HepG2 (cell line): ENCODE data around the gene AIP. TPM values are rescaled to one million over a fixed set of nuclear protein-coding genes. Genes with fewer than 3 reads are reported as not detected.

Experiments used
- ATAC-seq: fragments of 200-7000 bp; cut with Tn5 transposase; 3 replicates; pipeline ENCODE4 v1.9.1; 2020; ENCODE audit warnings: mild to moderate bottlenecking, moderate library complexity
- BruUV-seq: library from RNA; stranded (reverse); fragments of 400-500 nt; replicated peaks from 2 replicates; lab custom pipeline; 2021; lab: Mats Ljungman, UMichigan
- CTCF ChIA-PET: fragments of 300-600 bp; formaldehyde crosslinking; extraction: SDS; loops from one replicate; lab custom pipeline; 2021; ENCODE audit warnings: low total read pairs, inconsistent platforms, low intra/inter-chr PET ratio; lab: Yijun Ruan, JAX
- POLR2A ChIA-PET: fragments of 350-600 bp; sonication (Branson Sonifier 250); formaldehyde crosslinking; loops from one replicate; lab custom pipeline; 2020; ENCODE audit warnings: antibody characterized with exemption, inconsistent platforms; lab: Yijun Ruan, JAX
- DNase-seq: peaks from one replicate; pipeline ENCODE4 v3.0.0-alpha.2; 2015; ENCODE audit warnings: low spot score
- FAIRE-seq: peaks from 3 replicates; lab custom pipeline; 2011; peaks lifted over from hg19 to GRCh38; lab: Jason Lieb, UNC
- H2AFZ ChIP-seq: one replicate; pipeline ENCODE4 v1.6.1; 2011; ENCODE audit warnings: low read length, inconsistent platforms
- H3K27ac ChIP-seq: fragments of 300-600 bp; 3 replicates; pipeline ENCODE4 v1.8.0; 2011; ENCODE audit warnings: mixed run types, mild to moderate bottlenecking, mixed read lengths, low read length, inconsistent platforms; ENCODE audit not compliant: insufficient read depth; ENCODE audit errors: extremely low read length
- H3K27me3 ChIP-seq, 2 experiments: fragments of 200-600 bp in 1 of 2; 2 replicates in 1 of 2; 3 replicates in 1 of 2; pipeline versions ENCODE4 v1.6.0 to v1.8.0; 2011; ENCODE audit warnings: low read length in 2 of 2, mild to moderate bottlenecking in 2 of 2, moderate library complexity in 2 of 2, inconsistent platforms in 1 of 2; ENCODE audit not compliant: insufficient read depth in 2 of 2, control insufficient read depth in 1 of 2
- H3K36me3 ChIP-seq, 2 experiments: fragments of 200-600 bp in 1 of 2; replicated peaks in 1 of 2; 2 replicates in 1 of 2; 3 replicates in 1 of 2; pipeline versions ENCODE4 v1.5.1 to v1.8.0; 2011; ENCODE audit warnings: low read length in 2 of 2, inconsistent platforms in 1 of 2; ENCODE audit not compliant: insufficient read depth in 2 of 2, control insufficient read depth in 1 of 2
- H3K4me1 ChIP-seq: 2 replicates; pipeline ENCODE4 v1.5.1; 2012; ENCODE audit warnings: low read length, inconsistent platforms; ENCODE audit not compliant: insufficient read depth
- H3K4me2 ChIP-seq: 2 replicates; pipeline ENCODE4 v1.6.0; 2011; ENCODE audit warnings: low read depth, low read length, inconsistent platforms
- H3K4me3 ChIP-seq, 3 experiments: fragments of 200-600 bp in 1 of 3; sonication (generic), shearing (Covaris generic) in 1 of 3; replicated peaks in 1 of 3; 2 replicates each; pipeline ENCODE4 v1.5.1; 2011 to 2016; ENCODE audit warnings: low read length in 3 of 3, inconsistent platforms in 2 of 3, low read depth in 2 of 3, mild to moderate bottlenecking in 2 of 3, control low read depth in 1 of 3, mixed read lengths in 1 of 3; ENCODE audit not compliant: insufficient read depth in 1 of 3
- H3K79me2 ChIP-seq: one replicate; pipeline ENCODE4 v1.6.1; 2011; ENCODE audit warnings: low read length, inconsistent platforms; ENCODE audit not compliant: insufficient read depth
- H3K9ac ChIP-seq: 2 replicates; pipeline ENCODE4 v1.6.0; 2011; ENCODE audit warnings: mild to moderate bottlenecking, low read depth, low read length, inconsistent platforms; ENCODE audit not compliant: insufficient read depth
- H3K9me3 ChIP-seq: 2 replicates; pipeline ENCODE4 v1.5.1; 2012; ENCODE audit warnings: mild to moderate bottlenecking, low read length
- H4K20me1 ChIP-seq: 2 replicates; pipeline ENCODE4 v1.6.0; 2011; ENCODE audit warnings: inconsistent platforms, mild to moderate bottlenecking, low read length, moderate library complexity; ENCODE audit not compliant: insufficient read depth
- HCFC1 ChIP-seq: fragments of 150-350 bp; IDR thresholded peaks from 2 replicates; pipeline ENCODE4 v1.6.1; 2014; ENCODE audit warnings: low read depth, low read length
- MYNN ChIP-seq: sonication (generic); formaldehyde crosslinking; IDR thresholded peaks from 2 replicates; pipeline ENCODE4 v1.4.0; 2020; ENCODE audit warnings: mild to moderate bottlenecking, low read depth, missing genetic modification reagents
- RBFOX2 ChIP-seq: fragments of 200-400 bp; formaldehyde crosslinking; IDR thresholded peaks from 2 replicates; pipeline ENCODE4 v1.6.1; 2017; ENCODE audit warnings: low read depth, mild to moderate bottlenecking, low read length
- WGBS: methylation state at CpG from one replicate; pipeline ENCODE4 v1.1.6; 2017; ENCODE audit warnings: low lambda C conversion rate; 5-methylcytosine and 5-hydroxymethylcytosine counted together
- in situ Hi-C: cut with HindIII; loops from 2 replicates; pipeline ENCODE4 v1.10.0; 2017; ENCODE audit warnings: low pct_unique_long_range_greater_than_20kb; ENCODE audit not compliant: extremely low pct_ligation_motif_present
- intact Hi-C: fragments of 100-400 bp; cut with micrococcal nuclease; formaldehyde crosslinking; loops from one replicate; pipeline ENCODE4 v1.10.0; 2022; ENCODE audit not compliant: unreplicated experiment
- polyA plus RNA-seq, 8 experiments: library from polyadenylated mRNA; depleted of rRNA in 3 of 8; stranded (reverse) in 7 of 8; unstranded in 1 of 8; fragments of >200 nt; fragmentation: Illumina TruSeq in 4 of 8; extraction: Trizol in 4 of 8; gene quantifications; 2 replicates each; pipeline versions ENCODE4 v1.2.1 to v1.2.3, GENCODE V29; 2011 to 2016; ENCODE audit warnings: low read depth in 4 of 8, missing spikeins in 1 of 8, mixed read lengths in 1 of 8; ENCODE audit not compliant: insufficient read depth in 1 of 8
- total RNA-seq, 5 experiments: library from RNA; depleted of rRNA; stranded (reverse); fragments of >200 nt; fragmentation: Illumina TruSeq; extraction: Trizol; gene quantifications; 2 replicates each; pipeline ENCODE4 v1.2.3, GENCODE V29; 2016; ENCODE audit warnings: low read depth in 1 of 5
- TF ChIP-seq, protein P1 (sequence below): sonication (generic); formaldehyde crosslinking; IDR thresholded peaks from 2 replicates; pipeline ENCODE4 v1.4.0; 2020; ENCODE audit warnings: mild to moderate bottlenecking, missing genetic modification reagents
- TF ChIP-seq, protein P2 (sequence below), 2 experiments: sonication (generic) in 1 of 2; formaldehyde crosslinking in 1 of 2; IDR thresholded peaks; 2 replicates each; pipeline versions ENCODE4 v1.4.0 to v1.6.1; 2018 to 2020; ENCODE audit warnings: missing genetic modification reagents in 2 of 2, borderline replicate concordance in 1 of 2, low read depth in 1 of 2, mild to moderate bottlenecking in 1 of 2, missing biosample characterization in 1 of 2

The AIP gene
- total and polyA plus RNA-seq, 2 of the 13 experiments (the other 11 are each of a cell fraction or from before 2014, with no cell fraction given) = 51.8 to 110 TPM

DNA sequence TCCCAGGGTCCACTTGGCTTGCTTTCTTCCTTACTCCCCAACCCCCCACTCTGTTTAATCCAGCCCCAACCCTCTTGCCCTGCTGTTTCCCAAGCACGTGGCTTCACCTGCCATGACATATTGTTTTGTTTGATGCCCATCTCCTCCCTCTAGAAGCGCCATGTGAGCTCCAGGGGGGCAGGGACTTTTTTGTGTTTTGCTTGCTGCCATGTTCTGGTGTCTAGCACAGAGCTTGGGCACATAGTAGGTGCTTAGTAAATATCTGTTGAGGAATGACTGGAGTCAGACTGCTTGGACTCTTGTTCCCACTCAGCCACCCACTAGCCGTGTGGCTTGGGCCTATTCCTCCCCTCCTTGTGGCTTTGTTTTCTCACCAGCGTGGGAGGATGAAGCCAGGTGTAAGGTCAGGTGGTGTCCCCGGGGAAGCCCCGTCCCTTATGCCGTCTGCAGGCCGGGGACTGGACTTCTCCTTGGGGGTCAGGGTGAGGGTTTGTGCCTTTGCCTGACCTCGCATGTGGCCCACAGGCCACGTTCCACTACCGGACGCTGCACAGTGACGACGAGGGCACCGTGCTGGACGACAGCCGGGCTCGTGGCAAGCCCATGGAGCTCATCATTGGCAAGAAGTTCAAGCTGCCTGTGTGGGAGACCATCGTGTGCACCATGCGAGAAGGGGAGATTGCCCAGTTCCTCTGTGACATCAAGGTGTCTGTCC is 3.8 kb downstream of the AIP start:
- TF ChIP-seq, protein P1, sequence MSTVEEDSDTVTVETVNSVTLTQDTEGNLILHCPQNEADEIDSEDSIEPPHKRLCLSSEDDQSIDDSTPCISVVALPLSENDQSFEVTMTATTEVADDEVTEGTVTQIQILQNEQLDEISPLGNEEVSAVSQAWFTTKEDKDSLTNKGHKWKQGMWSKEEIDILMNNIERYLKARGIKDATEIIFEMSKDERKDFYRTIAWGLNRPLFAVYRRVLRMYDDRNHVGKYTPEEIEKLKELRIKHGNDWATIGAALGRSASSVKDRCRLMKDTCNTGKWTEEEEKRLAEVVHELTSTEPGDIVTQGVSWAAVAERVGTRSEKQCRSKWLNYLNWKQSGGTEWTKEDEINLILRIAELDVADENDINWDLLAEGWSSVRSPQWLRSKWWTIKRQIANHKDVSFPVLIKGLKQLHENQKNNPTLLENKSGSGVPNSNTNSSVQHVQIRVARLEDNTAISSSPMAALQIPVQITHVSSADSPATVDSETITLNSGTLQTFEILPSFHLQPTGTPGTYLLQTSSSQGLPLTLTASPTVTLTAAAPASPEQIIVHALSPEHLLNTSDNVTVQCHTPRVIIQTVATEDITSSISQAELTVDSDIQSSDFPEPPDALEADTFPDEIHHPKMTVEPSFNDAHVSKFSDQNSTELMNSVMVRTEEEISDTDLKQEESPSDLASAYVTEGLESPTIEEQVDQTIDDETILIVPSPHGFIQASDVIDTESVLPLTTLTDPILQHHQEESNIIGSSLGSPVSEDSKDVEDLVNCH (CRISPR knock-in tag) = no peak
- TF ChIP-seq HCFC1 (no peak), RBFOX2 (0 out of 2 replicates have a peak, but pooled peaks have one; percentile 25)
- in situ Hi-C loops = no loop called here
- CTCF ChIA-PET = no interaction called here
- BruUV-seq = no TSS peak
- Histone ChIP-seq H3K4me1 (peaks cover 28% of the 10 kb centered on the region), H3K9me3 (no peaks in the 10 kb centered on the region), H3K36me3 (peaks cover 4 to 22% of the 10 kb centered on the region in 2 experiments; a peak in 4 of 5 replicates), H3K79me2 (no peaks in the 10 kb centered on the region), H3K9ac (no peak overlapping the region), H2AFZ (no peak overlapping the region), H3K27me3 (no peaks in the 10 kb centered on the region), H3K4me2 (no peak overlapping the region), H4K20me1 (no peaks in the 10 kb centered on the region), H3K27ac (no peak overlapping the region), H3K4me3 (no peak overlapping the region)
- WGBS = 96% methylated on average over 3 of the region's 20 CpGs
- intact Hi-C loops = no loop called here
- POLR2A ChIA-PET = no interaction called here
- no peak for DNase-seq
- ATAC-seq = no peak
- FAIRE-seq = no peak

GRCh38 chr11:67489203-67489884 is 6.5 kb downstream of the AIP start:
- 93% methylated on average over 6 of the region's 25 CpGs for WGBS
- no peaks in the 10 kb centered on the region for H3K9me3 ChIP-seq
- H3K27me3 ChIP-seq = no peaks in the 10 kb centered on the region
- H3K4me1 ChIP-seq = peaks cover 9% of the 10 kb centered on the region
- no peaks in the 10 kb centered on the region for H3K79me2 ChIP-seq
- in situ Hi-C loops (no loop called here), intact Hi-C loops (no loop called here)
- POLR2A ChIA-PET = no interaction called here
- H2AFZ ChIP-seq = no peak overlapping the region
- peaks cover 5 to 25% of the 10 kb centered on the region in 2 experiments; a peak in 4 of 5 replicates for H3K36me3 ChIP-seq
- FAIRE-seq (no peak), DNase-seq (no peak), ATAC-seq (no peak)
- H3K9ac ChIP-seq = no peak overlapping the region
- no peaks in the 10 kb centered on the region for H4K20me1 ChIP-seq
- H3K27ac ChIP-seq = no peak overlapping the region
- TF ChIP-seq MYNN (CRISPR knock-in tag) (no peak), RBFOX2 (0 out of 2 replicates have a peak, but pooled peaks have one; percentile 22)
- TF ChIP-seq, protein P2, sequence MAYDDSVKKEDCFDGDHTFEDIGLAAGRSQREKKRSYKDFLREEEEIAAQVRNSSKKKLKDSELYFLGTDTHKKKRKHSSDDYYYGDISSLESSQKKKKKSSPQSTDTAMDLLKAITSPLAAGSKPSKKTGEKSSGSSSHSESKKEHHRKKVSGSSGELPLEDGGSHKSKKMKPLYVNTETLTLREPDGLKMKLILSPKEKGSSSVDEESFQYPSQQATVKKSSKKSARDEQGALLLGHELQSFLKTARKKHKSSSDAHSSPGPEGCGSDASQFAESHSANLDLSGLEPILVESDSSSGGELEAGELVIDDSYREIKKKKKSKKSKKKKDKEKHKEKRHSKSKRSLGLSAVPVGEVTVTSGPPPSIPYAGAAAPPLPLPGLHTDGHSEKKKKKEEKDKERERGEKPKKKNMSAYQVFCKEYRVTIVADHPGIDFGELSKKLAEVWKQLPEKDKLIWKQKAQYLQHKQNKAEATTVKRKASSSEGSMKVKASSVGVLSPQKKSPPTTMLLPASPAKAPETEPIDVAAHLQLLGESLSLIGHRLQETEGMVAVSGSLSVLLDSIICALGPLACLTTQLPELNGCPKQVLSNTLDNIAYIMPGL (CRISPR knock-in tag; IDR thresholded peaks at IDR 0.05; ENCODE audit: borderline replicate concordance in 1 of 2, low read depth in 1 of 2) = no peak
- no TSS peak for BruUV-seq
- no peak overlapping the region for H3K4me2 ChIP-seq
- CTCF ChIA-PET = no interaction called here
- no peak overlapping the region for H3K4me3 ChIP-seq
